A673 (cell line): ENCODE results near the gene TK2. TPM values are rescaled to one million over a fixed set of nuclear protein-coding genes. Genes with fewer than 3 reads are reported as not detected.

Experiments
- BruUV-seq: library from RNA; stranded (reverse); fragments of 400-500 nt; replicated peaks from 2 replicates; lab custom pipeline; 2021; lab: Mats Ljungman, UMichigan
- CTCF ChIA-PET: fragments of 300-600 bp; sonication (Branson Sonifier 250); formaldehyde crosslinking; loops from one replicate; lab custom pipeline; 2022; ENCODE audit warnings: antibody characterized with exemption; lab: Charles Lee
- POLR2A ChIA-PET: fragments of 300-600 bp; sonication (Branson Sonifier 250); formaldehyde crosslinking; loops from one replicate; lab custom pipeline; 2022; ENCODE audit warnings: antibody characterized with exemption; ENCODE audit not compliant: low non-redundant PET; lab: Charles Lee
- DNase-seq: peaks from one replicate; pipeline ENCODE4 v3.0.0-alpha.2; 2015; ENCODE audit warnings: low spot score
- H3K27ac ChIP-seq: fragments of 200-600 bp; sonication (generic); 2 replicates; pipeline ENCODE4 v1.5.1; 2016; ENCODE audit warnings: mixed run types, low read depth, mild to moderate bottlenecking, mixed read lengths, antibody characterized with exemption, low read length; ENCODE audit not compliant: poor library complexity, severe bottlenecking
- H3K27me3 ChIP-seq: fragments of 200-600 bp; sonication (generic); replicated peaks from 2 replicates; pipeline ENCODE4 v1.6.1; 2017; ENCODE audit warnings: mixed run types, low read depth, mild to moderate bottlenecking, mixed read lengths, antibody characterized with exemption, low read length; ENCODE audit not compliant: insufficient read depth, poor library complexity
- H3K36me3 ChIP-seq: fragments of 200-600 bp; sonication (generic); 2 replicates; pipeline ENCODE4 v1.6.1; 2016; ENCODE audit warnings: mixed run types, mild to moderate bottlenecking, mixed read lengths, antibody characterized with exemption, low read length; ENCODE audit not compliant: insufficient read depth, poor library complexity, severe bottlenecking
- H3K4me1 ChIP-seq: fragments of 200-600 bp; sonication (generic); 2 replicates; pipeline ENCODE4 v1.6.1; 2017; ENCODE audit warnings: mixed run types, mild to moderate bottlenecking, mixed read lengths, antibody characterized with exemption, low read length; ENCODE audit not compliant: insufficient read depth, poor library complexity, severe bottlenecking
- H3K4me3 ChIP-seq: fragments of 200-600 bp; sonication (generic); 2 replicates; pipeline ENCODE4 v1.5.1; 2016; ENCODE audit warnings: low read depth, mixed run types, mild to moderate bottlenecking, mixed read lengths, low read length; ENCODE audit not compliant: poor library complexity, severe bottlenecking
- H3K9me3 ChIP-seq: fragments of 200-600 bp; sonication (generic); 2 replicates; pipeline ENCODE4 v1.6.1; 2016; ENCODE audit warnings: mixed run types, low read depth, mild to moderate bottlenecking, mixed read lengths, antibody characterized with exemption, low read length; ENCODE audit not compliant: poor library complexity, severe bottlenecking
- CTCF ChIP-seq: fragments of 300-800, 200-600 bp; sonication (generic); conservative IDR thresholded peaks from 2 replicates; pipeline ENCODE4 v1.5.1; 2017; ENCODE audit warnings: low read depth, mild to moderate bottlenecking, antibody characterized with exemption, low read length, moderate library complexity, mixed read lengths
- EZH2 ChIP-seq: fragments of 200-600 bp; sonication (generic); IDR thresholded peaks from 2 replicates; pipeline ENCODE4 v1.6.1; 2017; ENCODE audit warnings: borderline replicate concordance, low read depth, mild to moderate bottlenecking, mixed read lengths, antibody characterized with exemption, low read length; ENCODE audit not compliant: poor library complexity, severe bottlenecking
- intact Hi-C: fragments of 100-400 bp; cut with micrococcal nuclease; formaldehyde crosslinking; loops from one replicate; pipeline ENCODE4 v1.10.0; 2022; ENCODE audit not compliant: unreplicated experiment
- total RNA-seq: library from RNA; stranded (reverse); gene quantifications from 2 replicates; pipeline ENCODE4 v1.2.3, GENCODE V29; 2021

TK2 gene
- total RNA-seq, 1 experiment from 2014 or later, result 8.2 TPM

- Histone ChIP-seq H3K9me3 (no peaks in the 10 kb centered on the region), H3K36me3 (no peaks in the 10 kb centered on the region), H3K4me1 (peaks cover 11% of the 10 kb centered on the region), H3K4me3 (no peak overlapping the region), H3K27ac (no peak overlapping the region), H3K27me3 (no peaks in the 10 kb centered on the region)
- TF ChIP-seq CTCF (no peak), EZH2 (no peak)
- BruUV-seq, result no TSS peak
- ChIA-PET POLR2A (no interaction called here), CTCF (no interaction called here)
- intact Hi-C loops, result no loop called here
- DNase-seq, result no peak
Observed at GRCh38 chr16:66513111-66513723, 36.7 kb downstream of the TK2 start.

GRCh38 chr16:66512272-66513110 lies 37.4 kb downstream of the TK2 start:
- Histone ChIP-seq H3K36me3 (no peaks in the 10 kb centered on the region), H3K27ac (no peak overlapping the region), H3K9me3 (no peaks in the 10 kb centered on the region), H3K4me1 (peaks cover 11% of the 10 kb centered on the region), H3K4me3 (no peak overlapping the region), H3K27me3 (no peaks in the 10 kb centered on the region)
- ChIA-PET POLR2A (no interaction called here), CTCF (no interaction called here)
- no TSS peak for BruUV-seq
- intact Hi-C loops, result no loop called here
- TF ChIP-seq CTCF, result no peak
- TF ChIP-seq EZH2, result no peak
- no peak for DNase-seq

- CTCF ChIA-PET, result no interaction called here
- POLR2A ChIA-PET, result no interaction called here
- H3K27me3 ChIP-seq, result no peaks in the 10 kb centered on the region
- peaks cover 5% of the 10 kb centered on the region for H3K4me1 ChIP-seq
- H3K9me3 ChIP-seq, result no peaks in the 10 kb centered on the region
- TF ChIP-seq EZH2, result no peak
- TF ChIP-seq CTCF, result no peak
- BruUV-seq, result no TSS peak
- no peaks in the 10 kb centered on the region for H3K36me3 ChIP-seq
- intact Hi-C loops, result no loop called here
- no peak overlapping the region for H3K27ac ChIP-seq
- no peak for DNase-seq
- H3K4me3 ChIP-seq, result no peak overlapping the region
Observed at GRCh38 chr16:66511602-66512271, 38.2 kb downstream of the TK2 start.
